Smooth muscle cell of the brain vasculature (primary cell): ENCODE results near the gene PRDX2.

Experiments used
- DNase-seq: peaks from one replicate; pipeline ENCODE4 v3.0.0-alpha.2; 2012; ENCODE audit warnings: low read depth, low spot score

PRDX2 gene

DNA sequence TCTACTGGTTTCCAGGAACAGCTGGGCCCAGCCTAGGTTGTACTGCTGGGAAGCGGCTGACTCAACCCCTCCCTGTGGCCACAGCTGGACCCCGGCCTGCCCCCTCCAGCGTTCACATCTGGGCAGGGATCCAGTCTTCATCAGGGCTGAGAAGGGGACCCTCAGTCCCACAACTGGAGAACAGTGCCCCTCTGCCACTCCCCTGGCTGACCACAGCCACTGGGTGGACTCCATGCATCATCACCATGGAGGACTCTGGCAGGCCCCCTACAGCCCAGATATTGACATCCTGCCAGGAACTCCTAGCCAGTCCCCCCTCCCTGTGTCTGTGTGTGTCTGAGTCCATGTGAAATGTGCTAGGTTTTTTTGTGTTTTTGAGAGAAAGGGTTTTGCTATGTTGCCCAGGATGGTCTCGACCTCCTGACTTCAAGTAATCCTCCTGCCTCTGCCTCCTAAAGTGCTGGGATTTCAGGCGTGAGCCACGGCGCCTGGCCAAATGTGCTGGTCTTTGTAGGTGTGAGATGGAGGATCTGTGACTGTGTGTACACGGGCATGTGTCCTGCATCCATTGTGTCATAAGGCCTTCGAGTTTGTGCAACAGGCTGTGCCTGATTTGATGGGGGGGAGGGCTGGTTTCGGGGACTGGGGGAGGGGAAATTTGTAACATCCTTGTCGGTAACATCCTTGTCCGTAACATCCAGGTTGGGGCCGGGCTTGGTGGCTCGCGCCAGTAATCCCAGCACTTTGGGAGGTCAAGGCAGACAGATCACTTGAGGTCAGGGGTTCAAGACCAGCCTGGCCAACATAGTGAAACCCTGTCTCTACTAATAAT lies 22.2 kb downstream of the PRDX2 start:
- no peak for DNase-seq

- DNase-seq: no peak
Measured at GRCh38 chr19:12778905-12779161, 22.8 kb downstream of the PRDX2 start.

DNA sequence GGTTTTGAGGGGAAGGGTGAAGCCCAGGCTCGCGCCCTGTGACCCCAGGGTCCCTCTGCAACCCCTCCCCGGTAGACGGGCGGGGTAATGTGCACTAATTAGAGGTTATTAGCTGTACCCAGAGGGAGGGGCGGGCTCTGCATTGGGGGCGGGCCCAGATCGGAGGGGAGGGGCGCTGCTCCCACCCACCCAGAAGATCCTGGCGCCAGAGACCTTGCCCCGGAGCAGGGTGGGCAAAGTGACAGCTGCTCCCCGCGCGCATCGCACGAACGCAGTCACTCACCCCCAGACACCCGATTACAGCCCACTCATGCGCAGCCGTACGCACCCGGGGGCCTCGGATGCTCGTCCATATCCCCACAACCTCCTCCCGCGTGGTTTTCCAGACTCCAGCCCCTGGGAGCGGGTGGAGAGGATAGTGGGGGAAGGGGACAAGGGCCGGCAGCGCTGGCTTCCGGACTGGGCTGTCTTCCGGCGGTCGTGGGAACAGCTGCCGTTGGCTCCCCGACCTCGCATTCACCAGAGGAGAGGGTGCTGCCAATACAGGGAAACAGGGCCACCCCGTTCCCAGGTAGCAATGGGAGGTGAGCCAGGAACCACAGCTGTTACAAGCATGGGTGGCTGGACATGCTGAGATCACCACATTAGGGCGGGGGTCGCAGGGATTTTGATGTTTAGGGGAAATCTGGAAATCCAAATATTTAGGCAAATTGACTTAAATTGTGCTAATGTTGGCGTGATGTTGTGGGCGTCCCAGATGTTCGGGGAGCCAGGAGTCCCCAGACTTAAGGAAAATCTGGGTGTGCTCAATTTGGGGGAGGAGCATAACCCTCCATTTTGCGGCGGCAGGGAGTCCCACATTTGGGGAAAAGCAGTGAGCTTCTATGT lies 23.3 kb downstream of the PRDX2 start:
- DNase-seq: no peak

DNA sequence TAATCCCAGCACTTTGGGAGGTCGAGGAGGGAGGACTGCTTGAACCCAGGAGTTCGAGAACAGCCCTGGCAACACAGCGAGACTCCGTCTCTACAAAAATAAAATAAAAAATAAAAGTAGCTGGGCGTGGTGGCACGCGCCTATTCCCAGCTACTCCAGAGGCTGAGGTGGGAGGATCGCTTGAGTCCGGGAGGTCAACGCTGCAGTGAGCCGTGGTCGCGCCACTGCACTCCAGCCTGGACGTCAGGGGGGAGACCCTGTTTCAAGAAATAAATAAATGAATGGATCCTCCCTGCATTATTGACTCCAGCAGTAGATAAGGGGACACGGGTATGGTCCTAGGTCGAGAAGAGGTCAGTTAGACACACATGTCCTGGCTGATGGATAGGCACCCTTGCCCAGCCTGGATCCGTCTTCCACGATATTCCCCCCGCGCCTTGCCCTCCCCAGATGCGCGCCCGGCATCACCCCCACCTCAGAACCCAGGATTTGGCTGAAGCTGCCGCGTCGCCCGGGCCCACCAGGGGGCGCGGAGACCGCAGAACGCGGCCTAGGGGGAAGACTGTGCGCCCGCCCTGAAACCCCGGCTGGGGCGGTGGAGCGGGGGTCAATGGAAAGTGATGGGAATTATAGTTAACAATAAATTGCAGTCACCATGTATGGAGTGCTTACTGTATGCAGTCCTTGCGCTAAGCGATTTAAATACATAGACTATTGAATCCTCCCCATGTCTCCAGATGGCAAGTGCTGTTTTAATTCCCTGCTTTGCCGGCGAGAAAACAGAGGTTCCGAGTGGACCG lies 24.2 kb downstream of the PRDX2 start:
- no peak for DNase-seq

DNA sequence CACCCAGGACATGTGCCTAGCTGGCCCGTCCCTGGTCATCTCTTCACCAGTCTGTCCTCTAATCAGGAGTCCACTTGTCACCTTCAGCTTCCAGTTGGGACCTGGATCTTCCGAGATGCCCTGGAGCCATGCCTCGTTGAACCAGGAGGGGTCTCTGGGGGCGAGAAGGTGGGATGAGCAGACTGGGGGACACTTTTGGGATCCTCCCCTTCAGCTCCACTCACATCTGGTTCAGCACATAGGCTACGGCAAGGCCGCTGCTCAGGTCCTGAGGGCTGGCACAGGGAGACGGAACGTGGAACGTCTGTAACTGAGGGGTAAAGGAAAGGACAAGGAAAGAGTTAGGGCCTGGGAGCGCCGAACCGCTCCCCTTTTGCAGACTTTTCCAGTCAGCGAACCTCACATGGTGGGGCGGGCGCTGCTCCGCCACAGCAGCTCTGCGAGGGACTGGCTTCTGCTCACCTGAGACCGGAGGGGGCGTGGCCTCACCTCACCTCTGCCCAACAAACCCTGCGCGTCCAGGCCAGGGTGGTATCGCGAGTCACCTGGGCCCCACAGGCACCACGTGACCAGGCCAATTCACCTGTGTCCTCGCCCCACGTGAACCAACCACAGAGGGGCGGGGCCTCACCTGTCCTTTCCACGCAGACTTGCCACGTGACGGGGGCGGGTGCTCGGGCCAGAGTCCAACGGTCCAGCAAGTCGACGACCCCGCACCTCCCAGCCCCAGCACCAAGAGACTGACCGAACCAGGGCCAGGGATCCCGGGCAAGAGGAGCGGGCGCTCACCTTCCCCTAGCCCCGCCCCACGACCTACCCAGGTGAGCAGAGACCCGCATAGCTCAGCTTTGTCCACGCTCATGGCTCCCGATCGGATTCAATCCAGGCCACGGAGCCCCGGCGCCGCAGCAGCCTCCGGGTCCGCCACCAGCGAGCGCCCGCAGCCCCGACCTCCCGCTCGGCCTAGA lies 26.7 kb downstream of the PRDX2 start, which contains the start of gene HOOK2:
TSS of gene HOOK2 (minus strand) at position 965 of the 968 bp plus-strand sequence. CDS start at position 862, 103 bp downstream.
- no peak for DNase-seq

- no peak for DNase-seq
Measured at GRCh38 chr19:12773571-12773970, 28.0 kb downstream of the PRDX2 start.

DNA sequence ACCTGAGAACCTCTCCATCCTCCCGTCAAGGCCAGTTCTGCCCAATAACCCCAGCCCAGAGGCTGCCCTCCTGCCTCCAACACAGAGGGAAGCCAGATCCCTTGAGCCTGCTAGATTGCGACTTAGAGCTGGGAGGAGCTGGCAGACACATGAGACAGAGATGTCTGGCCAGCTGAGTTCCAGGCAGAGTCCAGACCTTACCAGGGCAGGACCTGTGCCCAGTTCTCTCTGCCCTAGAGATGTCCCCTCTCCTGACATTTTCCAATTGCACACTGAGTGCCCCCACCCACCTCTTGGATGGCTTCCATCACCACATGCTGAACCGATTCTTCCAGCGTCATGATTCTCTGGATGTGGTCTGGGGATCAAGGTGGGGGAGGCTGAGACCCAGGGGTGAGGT lies 29.3 kb downstream of the PRDX2 start:
- DNase-seq: no peak

GRCh38 chr19:12770922-12771321 lies 30.7 kb downstream of the PRDX2 start:
- DNase-seq: no peak

DNA sequence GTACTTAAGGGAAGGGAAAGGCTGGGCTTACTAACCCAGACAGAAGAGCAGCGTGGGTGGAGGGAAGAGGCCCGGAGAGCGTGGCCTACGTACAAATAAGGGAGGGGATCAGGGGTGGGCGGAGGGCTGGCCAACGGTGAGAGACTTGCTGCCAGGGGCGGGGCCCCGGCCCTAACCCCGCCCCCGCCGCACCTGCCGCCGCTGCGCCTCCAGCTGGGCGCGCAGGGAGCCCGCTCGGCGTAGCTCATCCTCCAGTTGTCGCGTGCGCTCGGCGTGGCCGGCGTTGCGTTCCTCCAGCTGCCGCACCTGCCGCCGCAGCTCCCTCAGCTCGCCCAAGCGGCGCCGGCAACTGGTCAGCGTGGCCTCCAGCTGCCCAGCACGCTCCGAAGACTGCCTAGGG lies 31.9 kb downstream of the PRDX2 start:
- no peak for DNase-seq

- DNase-seq: no peak
Measured at GRCh38 chr19:12767666-12768065, 33.9 kb downstream of the PRDX2 start.

- DNase-seq: no peak
Measured at GRCh38 chr19:12767150-12767549, 34.5 kb downstream of the PRDX2 start.

GRCh38 chr19:12766051-12766521 lies 35.5 kb downstream of the PRDX2 start:
- DNase-seq: no peak

DNA sequence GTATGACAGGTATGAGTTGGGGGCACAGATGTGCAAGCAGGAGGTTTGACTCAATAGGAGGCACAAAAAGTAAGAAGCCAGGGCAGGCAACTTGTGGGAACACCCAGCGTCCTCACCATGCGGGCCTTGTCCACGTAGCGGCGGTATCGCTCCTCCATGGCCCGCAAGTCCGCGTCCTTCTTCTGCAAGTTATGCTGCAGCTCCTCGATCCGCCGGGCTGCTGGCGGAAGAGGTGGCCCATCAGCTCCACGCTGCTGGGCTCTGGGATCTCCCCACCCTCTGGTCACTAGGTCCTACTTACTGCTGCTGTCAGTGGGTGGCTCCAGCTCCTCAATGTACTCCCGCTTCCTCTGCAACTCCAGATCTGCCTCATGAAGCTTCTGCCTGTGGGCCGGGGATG lies 36.9 kb downstream of the PRDX2 start:
- no peak for DNase-seq

GRCh38 chr19:12763100-12763499 lies 38.5 kb downstream of the PRDX2 start:
- no peak for DNase-seq

- no peak for DNase-seq
Measured at GRCh38 chr19:12759686-12760085, 41.9 kb downstream of the PRDX2 start.

GRCh38 chr19:12757544-12758274 lies 43.9 kb downstream of the PRDX2 start:
- DNase-seq: peak; percentile 18

GRCh38 chr19:12756150-12756883 lies 45.3 kb downstream of the PRDX2 start:
- DNase-seq: no peak

GRCh38 chr19:12754465-12755196 lies 47.0 kb downstream of the PRDX2 start:
- no peak for DNase-seq
